Measurements from ENCODE around the gene CIP2A. TPM values are rescaled to one million over a fixed set of nuclear protein-coding genes. Genes with fewer than 3 reads are reported as not detected.

The CIP2A gene
- polyA plus RNA-seq, 1 donor from 2014 or later: 29.3 TPM

DNA sequence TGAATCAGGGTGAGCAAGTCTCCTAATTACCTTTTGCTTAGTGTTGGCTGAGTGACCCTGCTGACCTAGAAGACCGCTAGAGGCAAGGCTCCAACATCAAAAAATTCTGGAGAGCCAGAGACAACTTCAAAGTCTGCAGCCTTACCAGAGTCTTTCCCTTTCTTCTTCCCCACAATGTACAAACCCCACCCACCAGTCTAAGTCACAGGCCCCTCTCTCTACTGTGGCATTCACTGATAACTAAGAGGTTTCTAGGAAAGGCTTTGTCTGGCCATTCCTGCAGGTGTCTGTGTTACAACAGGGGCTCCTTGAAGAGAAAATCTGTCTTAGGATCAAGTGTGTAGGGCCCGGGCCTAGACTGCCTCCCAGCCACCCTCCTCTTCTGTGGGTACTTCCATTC is 79.4 kb downstream of the CIP2A start:
- Histone ChIP-seq H3K9ac (ENCODE audit: low read length) (no peak overlapping the region), H3K27ac (ENCODE audit: low read length) (no peak overlapping the region), H3K4me2 (ENCODE audit: low read length) (no peak overlapping the region), H2AFZ (ENCODE audit: low read depth, low read length) (no peak overlapping the region), H3K9me3 (ENCODE audit: low read length) (no peaks in the 10 kb centered on the region), H3K36me3 (ENCODE audit: insufficient read depth, low read length) (no peaks in the 10 kb centered on the region), H3F3A (ENCODE audit: insufficient read depth, low read length, poor library complexity, severe bottlenecking) (no peaks in the 10 kb centered on the region), H4K20me1 (ENCODE audit: insufficient read depth) (no peaks in the 10 kb centered on the region), H3K79me2 (replicated peaks; ENCODE audit: insufficient read depth, low read length) (no peaks in the 10 kb centered on the region), H3K4me3 (ENCODE audit: low read length) (no peak overlapping the region), H3K27me3 (ENCODE audit: insufficient read depth, low read depth, low read length) (no peaks in the 10 kb centered on the region), H3K9me2 (ENCODE audit: insufficient read depth, low read length) (no peaks in the 10 kb centered on the region)
- TF ChIP-seq EZH2 (IDR thresholded peaks at IDR 0.05; ENCODE audit: borderline replicate concordance, insufficient read depth, low read length, poor library complexity, severe bottlenecking): no peak
- no peak for TF ChIP-seq MXI1 (conservative IDR thresholded peaks at IDR 0.05; ENCODE audit: poor library complexity, severe bottlenecking)
- no peak for TF ChIP-seq EP300 (conservative IDR thresholded peaks at IDR 0.05; ENCODE audit: poor library complexity, severe bottlenecking)
- TF ChIP-seq POLR2AphosphoS5 (IDR thresholded peaks at IDR 0.05): no peak
- TF ChIP-seq TAF1 (IDR thresholded peaks at IDR 0.05; ENCODE audit: low read depth): no peak
- TF ChIP-seq, protein P1, sequence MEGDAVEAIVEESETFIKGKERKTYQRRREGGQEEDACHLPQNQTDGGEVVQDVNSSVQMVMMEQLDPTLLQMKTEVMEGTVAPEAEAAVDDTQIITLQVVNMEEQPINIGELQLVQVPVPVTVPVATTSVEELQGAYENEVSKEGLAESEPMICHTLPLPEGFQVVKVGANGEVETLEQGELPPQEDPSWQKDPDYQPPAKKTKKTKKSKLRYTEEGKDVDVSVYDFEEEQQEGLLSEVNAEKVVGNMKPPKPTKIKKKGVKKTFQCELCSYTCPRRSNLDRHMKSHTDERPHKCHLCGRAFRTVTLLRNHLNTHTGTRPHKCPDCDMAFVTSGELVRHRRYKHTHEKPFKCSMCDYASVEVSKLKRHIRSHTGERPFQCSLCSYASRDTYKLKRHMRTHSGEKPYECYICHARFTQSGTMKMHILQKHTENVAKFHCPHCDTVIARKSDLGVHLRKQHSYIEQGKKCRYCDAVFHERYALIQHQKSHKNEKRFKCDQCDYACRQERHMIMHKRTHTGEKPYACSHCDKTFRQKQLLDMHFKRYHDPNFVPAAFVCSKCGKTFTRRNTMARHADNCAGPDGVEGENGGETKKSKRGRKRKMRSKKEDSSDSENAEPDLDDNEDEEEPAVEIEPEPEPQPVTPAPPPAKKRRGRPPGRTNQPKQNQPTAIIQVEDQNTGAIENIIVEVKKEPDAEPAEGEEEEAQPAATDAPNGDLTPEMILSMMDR (IDR thresholded peaks at IDR 0.05; ENCODE audit: poor library complexity, severe bottlenecking): no peak
- TF ChIP-seq RAD21 (conservative IDR thresholded peaks at IDR 0.05): no peak
- TF ChIP-seq SMC3 (conservative IDR thresholded peaks at IDR 0.05; ENCODE audit: poor library complexity): no peak
- TF ChIP-seq, protein P2, sequence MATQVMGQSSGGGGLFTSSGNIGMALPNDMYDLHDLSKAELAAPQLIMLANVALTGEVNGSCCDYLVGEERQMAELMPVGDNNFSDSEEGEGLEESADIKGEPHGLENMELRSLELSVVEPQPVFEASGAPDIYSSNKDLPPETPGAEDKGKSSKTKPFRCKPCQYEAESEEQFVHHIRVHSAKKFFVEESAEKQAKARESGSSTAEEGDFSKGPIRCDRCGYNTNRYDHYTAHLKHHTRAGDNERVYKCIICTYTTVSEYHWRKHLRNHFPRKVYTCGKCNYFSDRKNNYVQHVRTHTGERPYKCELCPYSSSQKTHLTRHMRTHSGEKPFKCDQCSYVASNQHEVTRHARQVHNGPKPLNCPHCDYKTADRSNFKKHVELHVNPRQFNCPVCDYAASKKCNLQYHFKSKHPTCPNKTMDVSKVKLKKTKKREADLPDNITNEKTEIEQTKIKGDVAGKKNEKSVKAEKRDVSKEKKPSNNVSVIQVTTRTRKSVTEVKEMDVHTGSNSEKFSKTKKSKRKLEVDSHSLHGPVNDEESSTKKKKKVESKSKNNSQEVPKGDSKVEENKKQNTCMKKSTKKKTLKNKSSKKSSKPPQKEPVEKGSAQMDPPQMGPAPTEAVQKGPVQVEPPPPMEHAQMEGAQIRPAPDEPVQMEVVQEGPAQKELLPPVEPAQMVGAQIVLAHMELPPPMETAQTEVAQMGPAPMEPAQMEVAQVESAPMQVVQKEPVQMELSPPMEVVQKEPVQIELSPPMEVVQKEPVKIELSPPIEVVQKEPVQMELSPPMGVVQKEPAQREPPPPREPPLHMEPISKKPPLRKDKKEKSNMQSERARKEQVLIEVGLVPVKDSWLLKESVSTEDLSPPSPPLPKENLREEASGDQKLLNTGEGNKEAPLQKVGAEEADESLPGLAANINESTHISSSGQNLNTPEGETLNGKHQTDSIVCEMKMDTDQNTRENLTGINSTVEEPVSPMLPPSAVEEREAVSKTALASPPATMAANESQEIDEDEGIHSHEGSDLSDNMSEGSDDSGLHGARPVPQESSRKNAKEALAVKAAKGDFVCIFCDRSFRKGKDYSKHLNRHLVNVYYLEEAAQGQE (IDR thresholded peaks at IDR 0.05; ENCODE audit: borderline replicate concordance): no peak

DNA sequence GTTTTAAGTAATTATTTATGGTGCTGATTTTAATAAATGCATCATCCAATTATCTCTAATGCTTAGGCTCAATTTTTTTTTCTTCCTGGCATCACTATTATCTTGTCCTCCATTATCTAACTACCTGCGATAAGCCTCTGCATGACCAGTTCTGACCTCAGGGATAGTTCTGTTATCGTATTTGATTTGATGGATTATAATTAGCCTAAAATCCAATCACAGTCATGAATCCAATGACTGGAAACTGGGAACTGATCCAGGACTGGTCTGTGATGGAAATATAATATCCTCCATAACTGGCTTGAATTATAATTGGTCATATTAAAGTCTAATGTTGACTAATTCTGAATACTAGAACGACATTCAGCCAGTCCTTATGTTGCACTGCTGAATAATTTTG is 80.0 kb downstream of the CIP2A start:
- Histone ChIP-seq H3K4me3 (ENCODE audit: low read length) (no peak overlapping the region), H2AFZ (ENCODE audit: low read depth, low read length) (no peak overlapping the region), H3K9ac (ENCODE audit: low read length) (no peak overlapping the region), H3K27ac (ENCODE audit: low read length) (no peak overlapping the region), H4K20me1 (ENCODE audit: insufficient read depth) (no peaks in the 10 kb centered on the region), H3K9me2 (ENCODE audit: insufficient read depth, low read length) (no peaks in the 10 kb centered on the region), H3F3A (ENCODE audit: insufficient read depth, low read length, poor library complexity, severe bottlenecking) (no peaks in the 10 kb centered on the region), H3K27me3 (ENCODE audit: insufficient read depth, low read depth, low read length) (no peaks in the 10 kb centered on the region), H3K9me3 (ENCODE audit: low read length) (no peaks in the 10 kb centered on the region), H3K36me3 (ENCODE audit: insufficient read depth, low read length) (no peaks in the 10 kb centered on the region), H3K4me2 (ENCODE audit: low read length) (no peak overlapping the region), H3K79me2 (replicated peaks; ENCODE audit: insufficient read depth, low read length) (no peaks in the 10 kb centered on the region)
- TF ChIP-seq POLR2AphosphoS5 (IDR thresholded peaks at IDR 0.05) (no peak), TAF1 (IDR thresholded peaks at IDR 0.05; ENCODE audit: low read depth) (no peak), SMC3 (conservative IDR thresholded peaks at IDR 0.05; ENCODE audit: poor library complexity) (no peak), MXI1 (conservative IDR thresholded peaks at IDR 0.05; ENCODE audit: poor library complexity, severe bottlenecking) (no peak), EZH2 (IDR thresholded peaks at IDR 0.05; ENCODE audit: borderline replicate concordance, insufficient read depth, low read length, poor library complexity, severe bottlenecking) (no peak), EP300 (conservative IDR thresholded peaks at IDR 0.05; ENCODE audit: poor library complexity, severe bottlenecking) (no peak), RAD21 (conservative IDR thresholded peaks at IDR 0.05) (no peak)
- TF ChIP-seq, protein P2 (IDR thresholded peaks at IDR 0.05; ENCODE audit: borderline replicate concordance): no peak
- TF ChIP-seq, protein P1 (IDR thresholded peaks at IDR 0.05; ENCODE audit: poor library complexity, severe bottlenecking): no peak
